Tibial artery (tissue), 4 donors: ENCODE measurements around the gene HIVEP1.

Source experiments
- DNase-seq, 2 donors: peaks; one replicate each; pipeline ENCODE4 v3.0.0-alpha.2; 2019
- H3K27ac ChIP-seq, 2 donors: fragments of 200-600 bp; sonication (generic) in 1 of 2; 1 replicate in 1 of 2; 2 replicates in 1 of 2; pipeline ENCODE4 v1.5.1; 2018 to 2019; ENCODE audit warnings: mild to moderate bottlenecking in 1 of 2
- H3K27me3 ChIP-seq, 2 donors: fragments of 200-600 bp; sonication (generic) in 1 of 2; one replicate each; pipeline versions ENCODE4 v1.5.1 to v1.6.0; 2016 to 2019
- H3K36me3 ChIP-seq, 3 donors: fragments of 200-600 bp; sonication (generic) in 2 of 3; one replicate each; pipeline ENCODE4 v1.5.1; 2016 to 2019; ENCODE audit warnings: mild to moderate bottlenecking in 2 of 3
- H3K4me1 ChIP-seq, 4 donors: fragments of 200-600 bp; sonication (generic) in 2 of 4; 1 replicate in 3 of 4; 2 replicates in 1 of 4; pipeline ENCODE4 v1.5.1; 2016 to 2019
- H3K4me3 ChIP-seq, 2 donors: fragments of 200-600 bp; sonication (generic) in 1 of 2; 1 replicate in 1 of 2; 2 replicates in 1 of 2; pipeline ENCODE4 v1.5.1; 2018 to 2019; ENCODE audit warnings: mild to moderate bottlenecking in 2 of 2
- H3K9me3 ChIP-seq, 3 donors: fragments of 200-600 bp; sonication (generic) in 1 of 3; one replicate each; pipeline ENCODE4 v1.5.1; 2016 to 2019
- CTCF ChIP-seq, 2 experiments: fragments of 200-600 bp in 1 of 2; fragments of 450-650 bp in 1 of 2; IDR thresholded peaks; one replicate each; pipeline ENCODE4 v1.5.1; 2017 to 2019; ENCODE audit warnings: antibody characterized with exemption in 2 of 2, mild to moderate bottlenecking in 1 of 2, moderate library complexity in 1 of 2
- intact Hi-C: fragments of 100-400 bp; cut with DNase I; formaldehyde crosslinking; loops from one replicate; pipeline ENCODE4 v1.15.0; 2023; ENCODE audit warnings: low total_unique reads

Gene HIVEP1

GRCh38 chr6:12001004-12001705 is 11.0 kb upstream of the HIVEP1 start:
- Histone ChIP-seq H3K9me3 (no peaks in the 10 kb centered on the region), H3K4me3 (no peak overlapping the region), H3K36me3 (no peaks in the 10 kb centered on the region), H3K4me1 (no peaks in the 10 kb centered on the region), H3K27me3 (no peaks in the 10 kb centered on the region), H3K27ac (no peak overlapping the region)
- intact Hi-C loops = no loop called here
- DNase-seq = peak in 1 of 2 donors; percentile 68
- TF ChIP-seq CTCF (IDR thresholded peaks at IDR 0.05) = no peak

- DNase-seq = no peak
- Histone ChIP-seq H3K9me3 (no peaks in the 10 kb centered on the region), H3K27me3 (no peaks in the 10 kb centered on the region), H3K27ac (no peak overlapping the region), H3K36me3 (no peaks in the 10 kb centered on the region), H3K4me3 (no peak overlapping the region), H3K4me1 (no peaks in the 10 kb centered on the region)
- no peak for TF ChIP-seq CTCF (IDR thresholded peaks at IDR 0.05)
- intact Hi-C loops = no loop called here
Measured at GRCh38 chr6:12001706-12002435, 10.2 kb upstream of the HIVEP1 start.

- H3K27ac ChIP-seq = peak overlapping the region in 1 of 2 donors; percentile 94
- H3K27me3 ChIP-seq = no peaks in the 10 kb centered on the region
- DNase-seq = no peak
- intact Hi-C loops = no loop called here
- H3K4me1 ChIP-seq = peaks cover 0 to 16% (median 8%) of the 10 kb centered on the region in 4 donors
- no peaks in the 10 kb centered on the region for H3K36me3 ChIP-seq
- no peaks in the 10 kb centered on the region for H3K9me3 ChIP-seq
- no peak overlapping the region for H3K4me3 ChIP-seq
- TF ChIP-seq CTCF (IDR thresholded peaks at IDR 0.05) = no peak
Measured at GRCh38 chr6:12007473-12007872, 4.6 kb upstream of the HIVEP1 start.

GRCh38 chr6:12007887-12008286 is 4.2 kb upstream of the HIVEP1 start:
- no peak for TF ChIP-seq CTCF (IDR thresholded peaks at IDR 0.05)
- Histone ChIP-seq H3K36me3 (no peaks in the 10 kb centered on the region), H3K27me3 (no peaks in the 10 kb centered on the region), H3K27ac (peak overlapping the region; percentile 92 to 94), H3K9me3 (no peaks in the 10 kb centered on the region), H3K4me3 (peak overlapping the region; percentile 88 to 91), H3K4me1 (peaks cover 0 to 16% (median 8%) of the 10 kb centered on the region in 4 donors)
- no peak for DNase-seq
- intact Hi-C loops = no loop called here

GRCh38 chr6:12008366-12009179 is 3.5 kb upstream of the HIVEP1 start:
- Histone ChIP-seq H3K9me3 (no peaks in the 10 kb centered on the region), H3K27ac (peak overlapping the region; percentile 92 to 94), H3K27me3 (no peaks in the 10 kb centered on the region), H3K36me3 (no peaks in the 10 kb centered on the region), H3K4me1 (peaks cover 0 to 20% (median 11%) of the 10 kb centered on the region in 4 donors), H3K4me3 (peak overlapping the region; percentile 88 to 91)
- no peak for TF ChIP-seq CTCF (IDR thresholded peaks at IDR 0.05)
- intact Hi-C loops = no loop called here
- peak; percentile 76 to 89 for DNase-seq
